ENCODE results near the gene CERS6. TPM values are rescaled to one million over a fixed set of nuclear protein-coding genes. Genes with fewer than 3 reads are reported as not detected.

CERS6 gene
- total RNA-seq, 1 donor: 16.0 TPM

DNA sequence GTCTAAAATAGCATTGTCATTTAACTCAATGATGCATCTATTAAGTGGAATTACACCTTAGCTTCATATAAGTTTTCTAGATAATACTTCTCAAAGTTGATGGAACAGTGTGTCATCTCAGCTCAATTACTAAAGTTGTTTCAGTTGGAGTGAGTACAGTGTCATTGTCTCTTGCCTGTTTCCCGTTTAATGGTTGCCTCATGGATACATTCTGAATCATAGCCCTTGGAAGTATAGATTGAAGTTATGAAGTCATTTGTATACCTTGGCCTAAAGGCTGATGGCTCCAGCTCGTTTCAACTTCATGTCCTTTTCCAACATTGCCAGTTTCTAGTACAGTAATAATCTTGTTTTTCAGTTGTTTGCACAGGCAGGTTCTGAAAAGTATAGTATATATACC lies 215.9 kb downstream of the CERS6 start:
- no peak overlapping the region for H3K4me3 ChIP-seq (ENCODE audit: low read depth, low read length)
- no peak for DNase-seq (ENCODE audit: low read depth)
- TF ChIP-seq, protein P1, sequence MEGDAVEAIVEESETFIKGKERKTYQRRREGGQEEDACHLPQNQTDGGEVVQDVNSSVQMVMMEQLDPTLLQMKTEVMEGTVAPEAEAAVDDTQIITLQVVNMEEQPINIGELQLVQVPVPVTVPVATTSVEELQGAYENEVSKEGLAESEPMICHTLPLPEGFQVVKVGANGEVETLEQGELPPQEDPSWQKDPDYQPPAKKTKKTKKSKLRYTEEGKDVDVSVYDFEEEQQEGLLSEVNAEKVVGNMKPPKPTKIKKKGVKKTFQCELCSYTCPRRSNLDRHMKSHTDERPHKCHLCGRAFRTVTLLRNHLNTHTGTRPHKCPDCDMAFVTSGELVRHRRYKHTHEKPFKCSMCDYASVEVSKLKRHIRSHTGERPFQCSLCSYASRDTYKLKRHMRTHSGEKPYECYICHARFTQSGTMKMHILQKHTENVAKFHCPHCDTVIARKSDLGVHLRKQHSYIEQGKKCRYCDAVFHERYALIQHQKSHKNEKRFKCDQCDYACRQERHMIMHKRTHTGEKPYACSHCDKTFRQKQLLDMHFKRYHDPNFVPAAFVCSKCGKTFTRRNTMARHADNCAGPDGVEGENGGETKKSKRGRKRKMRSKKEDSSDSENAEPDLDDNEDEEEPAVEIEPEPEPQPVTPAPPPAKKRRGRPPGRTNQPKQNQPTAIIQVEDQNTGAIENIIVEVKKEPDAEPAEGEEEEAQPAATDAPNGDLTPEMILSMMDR (IDR thresholded peaks at IDR 0.05; ENCODE audit: insufficient read depth, low read depth, low read length): no peak

GRCh38 chr2:168673265-168674189 lies 217.5 kb downstream of the CERS6 start:
- no peak overlapping the region for H3K4me3 ChIP-seq (ENCODE audit: low read depth, low read length)
- TF ChIP-seq, protein P1 (IDR thresholded peaks at IDR 0.05; ENCODE audit: insufficient read depth, low read depth, low read length): no peak
- DNase-seq (ENCODE audit: low read depth): no peak

DNA sequence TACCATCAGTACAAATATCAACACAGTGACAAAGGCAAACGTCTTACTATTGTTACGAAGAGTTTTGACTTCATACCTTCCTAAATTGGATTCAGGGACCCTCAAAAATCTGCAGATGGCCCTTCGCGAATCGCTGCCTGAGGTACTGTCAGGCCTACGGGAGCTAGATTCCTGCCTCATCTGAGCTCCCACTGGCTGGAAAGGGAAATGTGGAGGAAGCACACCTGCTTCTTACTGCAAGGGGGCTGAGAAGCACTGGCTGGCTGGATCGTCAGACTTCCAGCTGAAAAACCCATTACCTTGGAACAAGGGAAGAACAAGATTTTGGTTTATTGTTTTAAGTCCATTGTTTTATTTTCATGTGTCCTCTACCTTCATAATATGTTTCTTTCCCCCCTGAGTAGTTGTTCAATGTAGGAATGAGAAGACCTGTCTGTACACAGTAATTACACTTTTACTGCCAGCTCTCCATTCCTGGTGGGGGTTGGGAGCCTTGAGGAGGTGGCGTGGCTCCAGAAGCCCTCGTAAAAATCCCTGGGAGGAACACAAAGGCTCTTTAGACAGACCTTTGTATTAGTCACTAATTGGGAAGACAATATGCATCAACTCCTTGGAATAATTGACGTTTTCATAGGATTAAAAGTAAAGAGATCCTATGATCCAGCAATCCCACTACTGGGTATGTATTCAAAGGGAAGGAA lies 222.2 kb downstream of the CERS6 start:
- DNase-seq (ENCODE audit: low read depth): no peak
- H3K4me3 ChIP-seq (ENCODE audit: low read depth, low read length): no peak overlapping the region
- TF ChIP-seq, protein P1 (IDR thresholded peaks at IDR 0.05; ENCODE audit: insufficient read depth, low read depth, low read length): no peak

DNA sequence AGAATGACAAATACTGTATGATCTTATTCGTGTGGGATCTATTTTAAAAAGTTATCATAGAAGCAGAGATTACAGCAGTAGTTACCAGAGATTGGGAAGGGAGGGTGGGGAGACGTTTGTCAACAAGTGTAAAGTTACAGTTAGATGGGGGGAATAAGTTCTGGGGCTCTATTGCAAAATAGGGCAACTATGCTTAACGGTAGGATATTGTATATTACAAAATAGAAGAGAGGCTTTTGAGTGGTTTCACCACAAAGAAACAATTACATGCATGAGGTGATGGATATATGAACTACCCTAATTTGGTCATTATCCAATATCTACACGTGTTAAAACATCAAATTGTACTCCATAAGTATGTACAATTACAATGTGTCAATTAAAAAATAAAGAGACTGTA lies 223.0 kb downstream of the CERS6 start:
- H3K4me3 ChIP-seq (ENCODE audit: low read depth, low read length): no peak overlapping the region
- no peak for DNase-seq (ENCODE audit: low read depth)
- TF ChIP-seq, protein P1 (IDR thresholded peaks at IDR 0.05; ENCODE audit: insufficient read depth, low read depth, low read length): no peak

- TF ChIP-seq, protein P1 (IDR thresholded peaks at IDR 0.05; ENCODE audit: insufficient read depth, low read depth, low read length): no peak
- no peak overlapping the region for H3K4me3 ChIP-seq (ENCODE audit: low read depth, low read length)
- no peak for DNase-seq (ENCODE audit: low read depth)
Measured at GRCh38 chr2:168679741-168680310, 223.8 kb downstream of the CERS6 start.

DNA sequence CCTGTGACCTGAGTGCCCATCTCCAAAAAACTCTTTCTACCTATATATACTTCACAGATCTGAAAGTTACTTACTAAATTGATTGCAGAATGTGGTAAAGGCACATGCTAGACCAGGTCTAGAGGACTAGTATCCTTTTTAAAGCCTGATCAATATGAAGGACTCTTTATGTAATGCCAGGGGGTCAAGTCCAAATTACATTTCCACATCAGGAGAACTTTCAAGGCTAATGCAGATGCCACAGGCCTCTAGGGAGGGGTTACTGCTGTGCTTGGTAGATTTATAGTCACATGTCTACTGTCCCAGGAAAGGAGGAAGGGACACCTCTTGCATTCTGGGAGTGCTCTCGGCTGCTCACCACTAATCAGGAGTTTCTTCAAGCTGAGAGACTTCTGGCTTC lies 227.9 kb downstream of the CERS6 start:
- no peak overlapping the region for H3K4me3 ChIP-seq (ENCODE audit: low read depth, low read length)
- TF ChIP-seq, protein P1 (IDR thresholded peaks at IDR 0.05; ENCODE audit: insufficient read depth, low read depth, low read length): no peak
- DNase-seq (ENCODE audit: low read depth): no peak
